ENCODE data around the gene PSPC1.

- TF ChIP-seq, protein P1, sequence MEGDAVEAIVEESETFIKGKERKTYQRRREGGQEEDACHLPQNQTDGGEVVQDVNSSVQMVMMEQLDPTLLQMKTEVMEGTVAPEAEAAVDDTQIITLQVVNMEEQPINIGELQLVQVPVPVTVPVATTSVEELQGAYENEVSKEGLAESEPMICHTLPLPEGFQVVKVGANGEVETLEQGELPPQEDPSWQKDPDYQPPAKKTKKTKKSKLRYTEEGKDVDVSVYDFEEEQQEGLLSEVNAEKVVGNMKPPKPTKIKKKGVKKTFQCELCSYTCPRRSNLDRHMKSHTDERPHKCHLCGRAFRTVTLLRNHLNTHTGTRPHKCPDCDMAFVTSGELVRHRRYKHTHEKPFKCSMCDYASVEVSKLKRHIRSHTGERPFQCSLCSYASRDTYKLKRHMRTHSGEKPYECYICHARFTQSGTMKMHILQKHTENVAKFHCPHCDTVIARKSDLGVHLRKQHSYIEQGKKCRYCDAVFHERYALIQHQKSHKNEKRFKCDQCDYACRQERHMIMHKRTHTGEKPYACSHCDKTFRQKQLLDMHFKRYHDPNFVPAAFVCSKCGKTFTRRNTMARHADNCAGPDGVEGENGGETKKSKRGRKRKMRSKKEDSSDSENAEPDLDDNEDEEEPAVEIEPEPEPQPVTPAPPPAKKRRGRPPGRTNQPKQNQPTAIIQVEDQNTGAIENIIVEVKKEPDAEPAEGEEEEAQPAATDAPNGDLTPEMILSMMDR (IDR thresholded peaks at IDR 0.05), result no peak
- TF ChIP-seq EZH2 (IDR thresholded peaks at IDR 0.05) (no peak), EZH2phosphoT487 (IDR thresholded peaks at IDR 0.05) (no peak)
Observed at GRCh38 chr13:19657872-19658591, 124.7 kb downstream of the PSPC1 start.
